HCT116 (cell line): ENCODE data around the gene RCSD1. TPM values are rescaled to one million over a fixed set of nuclear protein-coding genes. Genes with fewer than 3 reads are reported as not detected.

Source experiments
- ATAC-seq: fragments of 200-7000 bp; cut with Tn5 transposase; 2 replicates; pipeline ENCODE4 v1.9.1; 2020; ENCODE audit warnings: mild to moderate bottlenecking, moderate library complexity
- BruUV-seq: library from RNA; stranded (reverse); fragments of 400-500 nt; replicated peaks from 2 replicates; lab custom pipeline; 2021; lab: Mats Ljungman, UMichigan
- CTCF ChIA-PET: fragments of 300-600 bp; sonication (Branson Sonifier 250); formaldehyde crosslinking; loops from one replicate; lab custom pipeline; 2021; ENCODE audit warnings: antibody characterized with exemption; lab: Charles Lee
- POLR2A ChIA-PET: fragments of 300-600, 350-600 bp; sonication (Branson Sonifier 250); formaldehyde crosslinking; loops from one replicate; lab custom pipeline; 2021; ENCODE audit warnings: antibody characterized with exemption; lab: Charles Lee
- RAD21 ChIA-PET, 2 experiments: fragments of 300-600 bp; sonication (Branson Sonifier 250); formaldehyde crosslinking; loops; one replicate each; lab custom pipeline; 2023; ENCODE audit warnings: low total read pairs in 2 of 2; ENCODE audit not compliant: uncharacterized antibody in 2 of 2, unreplicated experiment in 2 of 2, low non-redundant PET in 1 of 2; lab: Charles Lee
- DNase-seq: peaks from one replicate; pipeline ENCODE4 v3.0.0-alpha.2; 2010; ENCODE audit warnings: low read depth, low spot score
- H2AFZ ChIP-seq: fragments of 200-600 bp; shearing (Covaris generic), sonication (generic); 2 replicates; pipeline ENCODE4 v1.6.1; 2017; ENCODE audit warnings: low read depth, mixed run types, mixed read lengths, antibody characterized with exemption, low read length; ENCODE audit not compliant: poor library complexity, severe bottlenecking
- H3K27ac ChIP-seq: 2 replicates; pipeline ENCODE4 v1.5.1; 2012; ENCODE audit warnings: low read depth, low read length
- H3K27me3 ChIP-seq: fragments of 200-600 bp; sonication (generic); 2 replicates; pipeline ENCODE4 v1.6.1; 2016; ENCODE audit warnings: mixed run types, low read length, mixed read lengths; ENCODE audit not compliant: insufficient read depth
- H3K36me3 ChIP-seq, 2 experiments: fragments of 200-500 bp in 1 of 2; fragments of 200-600 bp in 1 of 2; sonication (Bioruptor generic) in 1 of 2; sonication (generic) in 1 of 2; 2 replicates each; pipeline versions ENCODE4 v1.5.1 to v1.6.1; 2014 to 2016; ENCODE audit warnings: low read length in 2 of 2, inconsistent platforms in 1 of 2, mixed read lengths in 1 of 2, mixed run types in 1 of 2; ENCODE audit not compliant: insufficient read depth in 2 of 2, control insufficient read depth in 1 of 2
- H3K4me1 ChIP-seq, 2 experiments: fragments of 200-600 bp in 1 of 2; sonication (generic) in 1 of 2; 2 replicates each; pipeline versions ENCODE4 v1.5.1 to v1.6.1; 2012 to 2017; ENCODE audit warnings: low read length in 2 of 2, inconsistent platforms in 1 of 2, mild to moderate bottlenecking in 1 of 2, mixed read lengths in 1 of 2, mixed run types in 1 of 2, moderate library complexity in 1 of 2; ENCODE audit not compliant: insufficient read depth in 2 of 2, control insufficient read depth in 1 of 2
- H3K4me2 ChIP-seq: fragments of 200-600 bp; sonication (generic); 2 replicates; pipeline ENCODE4 v1.6.1; 2017; ENCODE audit warnings: mixed run types, low read length, mixed read lengths
- H3K4me3 ChIP-seq, 2 experiments: fragments of 200-600 bp in 1 of 2; sonication (generic) in 1 of 2; replicated peaks in 1 of 2; 2 replicates each; pipeline ENCODE4 v1.5.1; 2011 to 2016; ENCODE audit warnings: low read length in 2 of 2, control low read depth in 1 of 2, low read depth in 1 of 2, mild to moderate bottlenecking in 1 of 2, mixed read lengths in 1 of 2, mixed run types in 1 of 2
- H3K79me2 ChIP-seq: fragments of 200-600 bp; sonication (generic); 2 replicates; pipeline ENCODE4 v1.6.1; 2017; ENCODE audit warnings: mild to moderate bottlenecking, mixed run types, low read length, moderate library complexity, mixed read lengths; ENCODE audit not compliant: insufficient read depth
- H3K9ac ChIP-seq: fragments of 200-600 bp; sonication (generic); 2 replicates; pipeline ENCODE4 v1.6.1; 2016; ENCODE audit warnings: low read length, mixed read lengths
- H3K9me2 ChIP-seq: fragments of 200-600 bp; sonication (generic), shearing (Covaris generic); 2 replicates; pipeline ENCODE4 v1.6.1; 2017; ENCODE audit warnings: mixed run types, mild to moderate bottlenecking, moderate library complexity; ENCODE audit not compliant: insufficient read depth
- H3K9me3 ChIP-seq, 2 experiments: fragments of 200-500 bp in 1 of 2; fragments of 200-600 bp in 1 of 2; sonication (Bioruptor generic) in 1 of 2; sonication (generic) in 1 of 2; 2 replicates each; pipeline ENCODE4 v1.6.1; 2014 to 2017; ENCODE audit warnings: low read length in 2 of 2, mixed read lengths in 2 of 2, inconsistent platforms in 1 of 2, low read depth in 1 of 2, mild to moderate bottlenecking in 1 of 2, mixed run types in 1 of 2, moderate library complexity in 1 of 2; ENCODE audit not compliant: control insufficient read depth in 1 of 2, insufficient read depth in 1 of 2
- H4K20me1 ChIP-seq: fragments of 200-600 bp; sonication (generic), shearing (Covaris generic); 2 replicates; pipeline ENCODE4 v1.6.1; 2017; ENCODE audit warnings: mixed run types, mild to moderate bottlenecking, moderate library complexity; ENCODE audit not compliant: insufficient read depth
- EGR1 ChIP-seq: IDR thresholded peaks from 2 replicates; pipeline ENCODE4 v1.6.1; 2012; ENCODE audit warnings: low read depth
- ELF1 ChIP-seq: IDR thresholded peaks from 2 replicates; pipeline ENCODE4 v1.6.1; 2012; ENCODE audit warnings: low read depth, borderline replicate concordance
- EZH2 ChIP-seq: fragments of 200-600 bp; sonication (generic); IDR thresholded peaks from 2 replicates; pipeline ENCODE4 v1.6.1; 2017; ENCODE audit warnings: antibody characterized with exemption, mixed run types
- JUND ChIP-seq: IDR thresholded peaks from 2 replicates; pipeline ENCODE4 v1.6.1; 2012
- POLR2A ChIP-seq: IDR thresholded peaks from 2 replicates; pipeline ENCODE4 v1.7.0; 2011; ENCODE audit warnings: borderline replicate concordance; ENCODE audit not compliant: insufficient read depth, insufficient read length; ENCODE audit errors: extremely low read depth
- POLR2AphosphoS5 ChIP-seq: IDR thresholded peaks from 2 replicates; pipeline ENCODE4 v1.6.1; 2011; ENCODE audit warnings: mild to moderate bottlenecking, low read depth, low read length, moderate library complexity
- SP1 ChIP-seq: IDR thresholded peaks from 2 replicates; pipeline ENCODE4 v1.6.1; 2012; ENCODE audit warnings: low read depth
- TCF7L2 ChIP-seq: IDR thresholded peaks from 2 replicates; pipeline ENCODE4 v1.7.0; 2011; ENCODE audit warnings: borderline replicate concordance, inconsistent platforms; ENCODE audit not compliant: insufficient read depth, insufficient read length; ENCODE audit errors: extremely low read depth
- YY1 ChIP-seq: IDR thresholded peaks from 2 replicates; pipeline ENCODE4 v1.6.1; 2011; ENCODE audit warnings: low read length, low read depth, moderate library complexity, mild to moderate bottlenecking; ENCODE audit not compliant: insufficient replicate concordance; ENCODE audit errors: extremely low read depth
- ZFX ChIP-seq: fragments of 450-650 bp; IDR thresholded peaks from 2 replicates; pipeline ENCODE4 v1.6.1; 2017
- intact Hi-C: fragments of 100-400 bp; cut with micrococcal nuclease; formaldehyde crosslinking; loops from 2 replicates; pipeline ENCODE4 v1.10.0; 2022
- total RNA-seq: library from RNA; stranded (reverse); gene quantifications from one replicate; pipeline ENCODE4 v1.2.1, GENCODE V29; 2021; ENCODE audit not compliant: unreplicated experiment
- TF ChIP-seq, protein P1 (sequence below): IDR thresholded peaks from 2 replicates; pipeline ENCODE4 v1.6.1; 2012
- TF ChIP-seq, protein P2 (sequence below), 3 experiments: fragments of 200-600 bp in 1 of 3; sonication (generic) in 1 of 3; IDR thresholded peaks in 2 of 3; conservative IDR thresholded peaks in 1 of 3; 2 replicates each; pipeline ENCODE4 v1.5.1; 2012 to 2017; ENCODE audit warnings: low read depth in 2 of 3, low read length in 2 of 3, antibody characterized with exemption in 1 of 3, borderline replicate concordance in 1 of 3, control low read depth in 1 of 3, mild to moderate bottlenecking in 1 of 3, mixed read lengths in 1 of 3, mixed run types in 1 of 3, moderate library complexity in 1 of 3; ENCODE audit not compliant: insufficient read depth in 1 of 3

The RCSD1 gene
- total RNA-seq, 1 experiment from 2014 or later, result 0.15 TPM

DNA sequence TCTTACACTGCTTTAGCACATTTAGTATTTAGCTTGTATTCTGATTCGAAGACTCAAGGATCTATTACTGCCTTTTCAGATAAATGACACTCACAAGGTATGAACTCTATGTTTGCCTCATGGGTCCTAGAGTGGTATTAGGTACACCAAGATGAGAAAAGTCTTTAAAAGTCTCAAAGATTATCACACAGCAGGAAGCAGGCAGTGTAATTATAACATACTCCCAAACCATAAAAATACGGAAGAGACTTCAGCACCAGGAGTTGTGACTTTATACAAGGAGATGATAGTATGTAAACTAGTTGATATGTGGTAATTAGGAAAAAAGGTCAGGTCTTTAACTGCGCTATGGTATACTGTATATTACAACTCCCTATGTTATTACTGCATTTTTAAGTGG is 11.2 kb upstream of the RCSD1 start:
- H3K9me2 ChIP-seq, result no peaks in the 10 kb centered on the region
- H4K20me1 ChIP-seq, result no peaks in the 10 kb centered on the region
- no peaks in the 10 kb centered on the region for H3K9me3 ChIP-seq
- no peaks in the 10 kb centered on the region for H3K4me1 ChIP-seq
- H2AFZ ChIP-seq, result no peak overlapping the region
- no peak overlapping the region for H3K27ac ChIP-seq
- ChIA-PET POLR2A (no interaction called here), RAD21 (no interaction called here), CTCF (no interaction called here)
- H3K9ac ChIP-seq, result no peak overlapping the region
- H3K4me3 ChIP-seq, result no peak overlapping the region
- BruUV-seq, result no TSS peak
- no peak for DNase-seq
- intact Hi-C loops, result no loop called here
- H3K79me2 ChIP-seq, result no peaks in the 10 kb centered on the region
- H3K4me2 ChIP-seq, result no peak overlapping the region
- H3K36me3 ChIP-seq, result no peaks in the 10 kb centered on the region
- TF ChIP-seq, protein P1, sequence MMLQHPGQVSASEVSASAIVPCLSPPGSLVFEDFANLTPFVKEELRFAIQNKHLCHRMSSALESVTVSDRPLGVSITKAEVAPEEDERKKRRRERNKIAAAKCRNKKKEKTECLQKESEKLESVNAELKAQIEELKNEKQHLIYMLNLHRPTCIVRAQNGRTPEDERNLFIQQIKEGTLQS, result no peak
- no peak for TF ChIP-seq ZFX
- no peak for TF ChIP-seq EZH2
- TF ChIP-seq, protein P2, sequence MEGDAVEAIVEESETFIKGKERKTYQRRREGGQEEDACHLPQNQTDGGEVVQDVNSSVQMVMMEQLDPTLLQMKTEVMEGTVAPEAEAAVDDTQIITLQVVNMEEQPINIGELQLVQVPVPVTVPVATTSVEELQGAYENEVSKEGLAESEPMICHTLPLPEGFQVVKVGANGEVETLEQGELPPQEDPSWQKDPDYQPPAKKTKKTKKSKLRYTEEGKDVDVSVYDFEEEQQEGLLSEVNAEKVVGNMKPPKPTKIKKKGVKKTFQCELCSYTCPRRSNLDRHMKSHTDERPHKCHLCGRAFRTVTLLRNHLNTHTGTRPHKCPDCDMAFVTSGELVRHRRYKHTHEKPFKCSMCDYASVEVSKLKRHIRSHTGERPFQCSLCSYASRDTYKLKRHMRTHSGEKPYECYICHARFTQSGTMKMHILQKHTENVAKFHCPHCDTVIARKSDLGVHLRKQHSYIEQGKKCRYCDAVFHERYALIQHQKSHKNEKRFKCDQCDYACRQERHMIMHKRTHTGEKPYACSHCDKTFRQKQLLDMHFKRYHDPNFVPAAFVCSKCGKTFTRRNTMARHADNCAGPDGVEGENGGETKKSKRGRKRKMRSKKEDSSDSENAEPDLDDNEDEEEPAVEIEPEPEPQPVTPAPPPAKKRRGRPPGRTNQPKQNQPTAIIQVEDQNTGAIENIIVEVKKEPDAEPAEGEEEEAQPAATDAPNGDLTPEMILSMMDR (IDR thresholded peaks at IDR 0.05 in 2 of 3, conservative IDR thresholded peaks at IDR 0.05 in 1 of 3; ENCODE audit: borderline replicate concordance in 1 of 3, insufficient read depth in 1 of 3, low read depth in 2 of 3, low read length in 2 of 3), result no peak
- TF ChIP-seq EGR1, result no peak
- no peak for TF ChIP-seq YY1
- ATAC-seq, result no peak
- no peaks in the 10 kb centered on the region for H3K27me3 ChIP-seq

DNA sequence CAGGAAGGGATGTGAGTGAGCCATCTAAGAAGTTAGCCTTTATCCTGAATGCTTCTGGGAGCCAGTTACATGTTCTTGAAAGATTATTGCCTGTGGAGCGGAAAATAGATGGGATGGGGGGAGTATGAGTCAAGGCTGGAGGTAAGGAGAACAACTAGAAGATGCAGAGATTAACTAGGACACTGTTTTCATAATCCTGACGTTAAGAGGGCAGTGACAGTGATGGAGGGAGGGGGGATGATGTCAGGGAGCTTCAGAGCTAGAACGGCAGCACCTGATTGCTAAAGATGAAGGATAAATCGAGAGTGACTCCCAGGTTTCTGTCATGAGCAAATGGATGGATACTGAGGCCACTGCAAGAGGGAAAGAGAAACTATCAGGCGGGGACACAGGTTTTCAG is 10.0 kb upstream of the RCSD1 start:
- BruUV-seq, result no TSS peak
- Histone ChIP-seq H4K20me1 (no peaks in the 10 kb centered on the region), H3K9ac (no peak overlapping the region), H3K4me2 (no peak overlapping the region), H3K27ac (no peak overlapping the region), H3K79me2 (no peaks in the 10 kb centered on the region), H3K9me3 (no peaks in the 10 kb centered on the region), H2AFZ (no peak overlapping the region), H3K9me2 (no peaks in the 10 kb centered on the region), H3K4me3 (no peak overlapping the region), H3K4me1 (no peaks in the 10 kb centered on the region), H3K36me3 (no peaks in the 10 kb centered on the region), H3K27me3 (no peaks in the 10 kb centered on the region)
- ATAC-seq (no peak), DNase-seq (no peak)
- intact Hi-C loops, result no loop called here
- ChIA-PET POLR2A (no interaction called here), CTCF (no interaction called here), RAD21 (no interaction called here)
- TF ChIP-seq ELF1 (no peak), JUND (no peak), TCF7L2 (no peak), YY1 (no peak), SP1 (no peak), POLR2A (no peak), POLR2AphosphoS5 (no peak)
- TF ChIP-seq, protein P2 (IDR thresholded peaks at IDR 0.05 in 2 of 3, conservative IDR thresholded peaks at IDR 0.05 in 1 of 3; ENCODE audit: borderline replicate concordance in 1 of 3, insufficient read depth in 1 of 3, low read depth in 2 of 3, low read length in 2 of 3), result no peak
